ENCODE measurements around the gene AHRR.

The AHRR gene

GRCh38 chr5:346229-346935 is 24.9 kb downstream of the AHRR start:
- DNase-seq (ENCODE audit: low read depth): no peak

GRCh38 chr5:347712-348284 is 26.3 kb downstream of the AHRR start:
- DNase-seq (ENCODE audit: low read depth): no peak

- DNase-seq (ENCODE audit: low read depth): no peak
Measured at GRCh38 chr5:348726-349125, 27.2 kb downstream of the AHRR start.

DNA sequence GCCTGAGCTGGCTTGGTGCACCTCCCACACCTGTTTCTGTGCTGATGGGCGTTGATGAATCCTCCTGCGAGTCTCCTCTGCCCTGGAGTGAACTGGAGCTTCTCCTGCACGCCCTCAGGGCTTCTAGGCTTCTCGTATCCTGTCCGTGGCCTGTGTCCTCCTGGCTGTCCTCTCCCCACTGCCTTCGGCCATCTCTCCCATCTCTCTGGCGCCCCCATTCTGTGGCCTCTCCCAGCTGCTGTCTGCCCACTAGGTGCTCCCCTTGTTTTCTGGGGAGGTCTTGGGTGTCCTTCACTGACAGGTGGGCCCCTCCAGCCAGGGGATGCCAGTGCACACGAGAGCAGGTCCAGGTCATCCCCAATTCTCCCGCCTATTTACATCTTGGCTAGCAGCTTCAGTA is 28.8 kb downstream of the AHRR start:
- no peak for DNase-seq (ENCODE audit: low read depth)

DNA sequence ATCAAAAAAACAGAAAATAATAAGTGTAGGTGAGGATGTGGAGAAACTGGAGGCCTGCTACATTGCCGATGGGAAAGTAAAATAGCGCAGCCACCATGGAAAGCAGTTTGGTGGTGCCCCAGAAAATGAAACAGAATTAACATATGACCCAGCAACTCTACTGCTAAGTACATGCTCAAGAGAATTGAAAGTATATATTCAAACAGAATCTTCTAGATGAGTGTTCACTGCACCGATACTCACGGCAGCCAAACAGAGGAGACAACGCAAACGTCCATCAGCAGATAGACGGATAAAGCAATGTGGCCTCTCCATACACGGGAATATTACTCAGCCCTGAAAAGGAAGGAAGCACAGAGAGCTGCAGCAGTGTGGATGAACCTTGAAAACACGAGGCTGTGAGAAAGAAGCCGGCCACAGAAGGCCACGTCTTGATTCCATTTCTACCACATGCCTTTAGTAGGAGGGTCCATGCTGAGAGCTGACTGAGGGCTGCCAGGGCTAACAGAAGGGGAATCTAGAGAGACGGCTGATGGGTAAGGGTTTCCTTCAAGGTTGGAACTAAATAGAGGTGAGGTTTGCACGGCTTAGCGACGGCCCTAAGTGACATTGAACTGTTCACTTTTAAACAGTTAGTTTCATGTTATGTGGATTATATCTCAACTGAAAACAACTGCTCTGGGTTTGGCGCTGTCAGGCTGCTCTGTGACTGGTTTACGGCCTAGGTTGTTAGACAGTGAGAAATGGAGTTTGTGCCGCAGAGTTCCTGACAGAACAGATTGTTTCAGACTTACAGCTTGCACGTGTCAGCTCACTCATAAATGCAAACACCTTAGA is 29.8 kb downstream of the AHRR start:
- DNase-seq (ENCODE audit: low read depth): no peak

DNA sequence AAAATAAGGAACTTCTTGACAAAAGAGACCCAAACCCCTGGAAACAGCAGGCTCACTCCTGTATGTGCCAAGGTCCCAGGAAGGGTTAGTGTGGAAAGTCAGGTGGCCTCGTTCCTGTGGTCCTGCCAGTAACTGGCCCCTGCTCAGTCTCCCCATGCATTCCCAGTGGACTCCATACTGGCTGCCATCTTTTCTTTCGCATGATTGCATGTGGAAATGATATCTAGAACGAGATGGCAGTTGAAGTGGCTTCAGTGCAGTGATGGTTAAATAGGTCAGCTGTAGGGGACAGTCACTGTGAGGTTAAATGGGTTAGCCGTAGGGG is 30.4 kb downstream of the AHRR start:
- no peak for DNase-seq (ENCODE audit: low read depth)

DNA sequence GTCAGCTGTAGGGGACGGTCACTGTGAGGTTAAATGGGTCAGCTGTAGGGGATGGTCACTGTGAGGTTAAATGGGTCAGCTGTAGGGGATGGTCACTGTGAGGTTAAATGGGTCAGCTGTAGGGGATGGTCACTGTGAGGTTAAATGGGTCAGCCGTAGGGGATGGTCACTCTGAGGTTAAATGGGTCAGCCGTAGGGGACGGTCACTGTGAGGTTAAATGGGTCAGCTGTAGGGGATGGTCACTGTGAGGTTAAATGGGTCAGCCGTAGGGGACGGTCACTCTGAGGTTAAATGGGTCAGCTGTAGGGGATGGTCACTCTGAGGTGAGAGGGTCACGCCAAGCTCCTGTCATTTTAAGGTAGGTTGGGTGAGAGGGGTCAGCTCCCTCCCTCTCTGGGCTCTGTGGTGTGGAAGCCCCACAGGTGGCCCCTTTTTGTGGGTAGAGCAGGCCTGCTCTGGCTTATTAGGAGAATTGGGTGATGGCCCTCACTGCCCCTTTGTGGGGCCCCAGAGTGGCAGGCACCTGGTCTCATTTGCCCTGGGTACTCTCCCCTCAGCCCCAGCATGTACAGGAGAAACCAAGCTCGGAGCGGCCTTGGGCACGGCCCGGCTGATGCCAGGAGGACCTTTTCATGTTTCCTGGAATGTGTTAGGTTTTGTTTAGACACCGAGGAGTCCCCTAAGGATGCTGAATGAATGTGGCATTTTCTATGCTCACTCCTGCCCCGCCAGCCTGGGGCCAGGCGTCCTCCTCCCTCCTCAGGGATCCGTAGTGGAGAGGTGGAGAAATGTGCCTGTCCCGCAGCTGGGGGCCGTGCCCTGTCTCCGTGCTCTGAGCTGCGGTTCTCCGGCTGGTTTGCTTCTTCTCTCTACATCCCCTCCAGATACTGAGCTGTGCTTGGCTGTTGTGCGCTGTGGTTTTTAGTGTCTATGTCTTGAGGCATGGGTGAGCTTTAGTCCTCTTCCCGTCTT is 31.4 kb downstream of the AHRR start:
- DNase-seq (ENCODE audit: low read depth): no peak

GRCh38 chr5:353612-354580 is 32.4 kb downstream of the AHRR start:
- no peak for DNase-seq (ENCODE audit: low read depth)

- no peak for DNase-seq (ENCODE audit: low read depth)
Measured at GRCh38 chr5:354581-355378, 33.3 kb downstream of the AHRR start.

DNA sequence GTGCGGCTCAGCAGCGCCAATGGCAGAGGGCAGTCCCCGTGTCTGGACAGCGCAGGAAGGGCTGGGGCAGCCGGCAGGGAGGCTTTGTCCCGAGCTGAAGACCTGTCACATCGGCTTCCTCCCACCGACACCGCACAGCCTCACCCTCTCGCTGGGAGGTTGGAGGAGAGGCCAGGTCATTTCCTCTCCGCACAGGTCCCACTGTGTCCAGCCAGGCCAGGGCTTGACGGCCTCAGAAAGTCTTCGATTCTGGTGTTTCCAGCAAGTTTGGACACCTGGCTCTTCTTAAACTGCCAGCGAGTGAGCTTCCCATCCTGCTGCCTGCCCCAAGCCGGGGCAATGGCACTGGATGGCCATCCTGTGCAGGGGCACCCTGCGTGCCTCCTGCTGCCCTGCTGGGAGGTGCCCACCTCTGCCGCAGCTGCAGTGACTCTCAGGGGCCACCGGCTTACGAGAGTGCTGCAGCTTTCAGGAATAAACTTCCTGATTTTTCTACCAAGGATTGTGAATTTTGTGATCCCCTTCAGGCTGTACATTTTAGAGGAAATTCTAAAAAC is 33.9 kb downstream of the AHRR start:
- DNase-seq (ENCODE audit: low read depth): no peak

- no peak for DNase-seq (ENCODE audit: low read depth)
Measured at GRCh38 chr5:355958-356357, 34.4 kb downstream of the AHRR start.

GRCh38 chr5:359301-359897 is 37.9 kb downstream of the AHRR start:
- no peak for DNase-seq (ENCODE audit: low read depth)

DNA sequence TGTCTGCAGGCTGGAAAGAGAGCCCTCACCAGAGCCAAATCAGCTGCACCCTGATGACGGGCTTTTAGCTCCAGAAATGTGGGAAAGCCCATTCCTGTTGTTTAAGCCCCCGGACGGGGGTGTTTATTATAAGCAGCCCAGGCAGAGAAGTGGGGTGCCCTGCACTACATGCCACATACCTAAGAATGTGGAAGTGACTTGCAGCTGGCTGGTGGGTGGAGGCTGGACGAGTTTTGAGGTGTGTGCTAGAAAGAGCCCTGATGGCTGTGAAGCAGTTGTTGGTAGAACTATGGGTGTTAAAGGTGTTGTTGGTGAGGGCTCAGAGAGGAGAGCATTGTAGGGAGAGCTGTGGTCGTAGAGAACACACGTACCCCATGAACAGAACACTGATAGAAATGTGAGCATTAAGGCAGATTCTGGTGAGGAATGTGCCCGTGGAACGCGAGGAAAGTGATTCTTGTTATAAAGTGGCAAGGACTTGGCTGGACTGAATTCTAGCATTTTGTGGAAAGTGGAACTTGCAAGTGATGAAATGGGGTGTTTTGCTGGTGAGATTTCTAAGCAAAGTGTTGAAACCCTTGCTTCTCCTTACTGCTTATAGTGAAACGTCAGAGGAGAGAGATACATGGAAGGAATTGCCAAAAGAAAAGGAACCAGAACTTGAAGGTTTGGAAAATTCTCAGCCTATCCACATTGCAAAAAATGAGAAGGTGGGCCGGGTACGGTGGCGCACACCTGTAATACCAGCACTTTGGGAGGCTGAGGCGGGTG is 38.9 kb downstream of the AHRR start:
- DNase-seq (ENCODE audit: low read depth): no peak

GRCh38 chr5:362189-362588 is 40.7 kb downstream of the AHRR start:
- DNase-seq (ENCODE audit: low read depth): no peak

GRCh38 chr5:362978-363765 is 41.7 kb downstream of the AHRR start:
- DNase-seq (ENCODE audit: low read depth): no peak

- DNase-seq (ENCODE audit: low read depth): no peak
Measured at GRCh38 chr5:364497-364896, 43.0 kb downstream of the AHRR start.

GRCh38 chr5:366541-367357 is 45.2 kb downstream of the AHRR start:
- DNase-seq (ENCODE audit: low read depth): no peak

Data from iris pigment epithelial cell (primary cell).